Adipose tissue (tissue), 3 donors: Measurements from ENCODE around the gene EXOSC9. TPM values are rescaled to one million over a fixed set of nuclear protein-coding genes. Genes with fewer than 3 reads are reported as not detected.

Source experiments
- polyA plus RNA-seq, 3 donors: library from polyadenylated mRNA; stranded (reverse); fragments of 200-250 nt; gene quantifications; one replicate each; pipeline ENCODE4 v1.2.3, GENCODE V29; 2013
- donor health status: healthy with polysubstance abuse.
- donor health status: Bipolar disorder and iron deficiency.
- donor health status: healthy.

The EXOSC9 gene
- polyA plus RNA-seq, 3 donors = 10.8 to 16.1 (median 15.6) TPM

Other genes with a start within 250 kb of the EXOSC9 start
- 100 to 1,000 TPM; 130 to 685 (median 535) TPM for gene ANXA5, start 104.3 kb upstream of the EXOSC9 start, polyA plus RNA-seq
- under 1 TPM in 2 of 3 donors, not detected in 1; 0.02 to 0.90 TPM for gene SMIM43, start 36.2 kb upstream of the EXOSC9 start, polyA plus RNA-seq
- 1 to 10 TPM in 1 of 3 donors, under 1 TPM in 2; 0.28 to 1.2 (median 0.41) TPM for gene CCNA2, start 22.6 kb downstream of the EXOSC9 start, polyA plus RNA-seq
- gene BBS7, start 69.2 kb downstream of the EXOSC9 start, polyA plus RNA-seq = 1 to 10 TPM; 3.8 to 8.5 (median 6.5) TPM
- under 1 TPM in 2 of 3 donors, not detected in 1; 0.08 to 0.18 TPM for gene TRPC3, start 150.7 kb downstream of the EXOSC9 start, polyA plus RNA-seq